Neural cell (in vitro differentiated cells): Measurements from ENCODE around the gene PNPLA7. TPM values are rescaled to one million over a fixed set of nuclear protein-coding genes. Genes with fewer than 3 reads are reported as not detected.

ENCODE experiments used
- H2AFZ ChIP-seq: fragments of 200-600, 300-800 bp; sonication (generic), shearing (Covaris generic); 2 replicates; pipeline ENCODE4 v1.6.0; 2014; ENCODE audit warnings: low read depth, mild to moderate bottlenecking, antibody characterized with exemption, low read length, moderate library complexity
- H3F3A ChIP-seq: fragments of 200-600 bp; shearing (Covaris generic); 2 replicates; pipeline ENCODE4 v1.6.1; 2016; ENCODE audit warnings: mild to moderate bottlenecking, moderate library complexity, mixed read lengths, antibody characterized with exemption, low read length; ENCODE audit not compliant: insufficient read depth, poor library complexity, severe bottlenecking
- H3K27ac ChIP-seq: fragments of 200-600, 300-800 bp; sonication (generic), shearing (Covaris generic); 2 replicates; pipeline ENCODE4 v1.5.1; 2014; ENCODE audit warnings: mild to moderate bottlenecking, low read length, moderate library complexity
- H3K27me3 ChIP-seq: fragments of 300-800, 200-600 bp; sonication (generic), shearing (Covaris generic); 2 replicates; pipeline ENCODE4 v1.6.0; 2014; ENCODE audit warnings: mild to moderate bottlenecking, low read depth, low read length, moderate library complexity; ENCODE audit not compliant: insufficient read depth
- H3K36me3 ChIP-seq: fragments of 300-800, 200-600 bp; sonication (generic), shearing (Covaris generic); 2 replicates; pipeline ENCODE4 v1.5.1; 2014; ENCODE audit warnings: mild to moderate bottlenecking, antibody characterized with exemption, low read length, moderate library complexity; ENCODE audit not compliant: insufficient read depth
- H3K4me2 ChIP-seq: fragments of 300-800, 200-600 bp; sonication (generic), shearing (Covaris generic); 2 replicates; pipeline ENCODE4 v1.6.0; 2014; ENCODE audit warnings: mild to moderate bottlenecking, low read length
- H3K4me3 ChIP-seq: fragments of 300-800, 200-600 bp; sonication (generic), shearing (Covaris generic); 2 replicates; pipeline ENCODE4 v1.5.1; 2014; ENCODE audit warnings: mild to moderate bottlenecking, low read length, moderate library complexity
- H3K79me2 ChIP-seq: fragments of 200-600 bp; shearing (Covaris generic); replicated peaks from 2 replicates; pipeline ENCODE4 v1.6.0; 2014; ENCODE audit warnings: mild to moderate bottlenecking, low read length, moderate library complexity; ENCODE audit not compliant: insufficient read depth
- H3K9ac ChIP-seq: fragments of 300-800, 200-600 bp; sonication (generic), shearing (Covaris generic); 2 replicates; pipeline ENCODE4 v1.6.1; 2016; ENCODE audit warnings: mild to moderate bottlenecking, low read length, mixed read lengths
- H3K9me2 ChIP-seq: fragments of 200-600 bp; shearing (Covaris generic); 2 replicates; pipeline ENCODE4 v1.6.1; 2016; ENCODE audit warnings: mild to moderate bottlenecking, low read length, mixed read lengths; ENCODE audit not compliant: insufficient read depth
- H3K9me3 ChIP-seq: fragments of 200-600, 300-800 bp; sonication (generic), shearing (Covaris generic); 2 replicates; pipeline ENCODE4 v1.6.1; 2016; ENCODE audit warnings: mild to moderate bottlenecking, mixed run types, low read length, moderate library complexity, mixed read lengths
- H4K20me1 ChIP-seq: fragments of 200-600 bp; shearing (Covaris generic); 2 replicates; pipeline ENCODE4 v1.6.1; 2016; ENCODE audit warnings: mild to moderate bottlenecking, mixed run types; ENCODE audit not compliant: insufficient read depth
- EP300 ChIP-seq: fragments of 450-650 bp; conservative IDR thresholded peaks from 2 replicates; pipeline ENCODE4 v1.6.1; 2014; ENCODE audit warnings: antibody characterized with exemption, mild to moderate bottlenecking, moderate library complexity; ENCODE audit not compliant: poor library complexity, severe bottlenecking
- EZH2 ChIP-seq: fragments of 200-600, 300-800 bp; shearing (Covaris generic), sonication (generic); IDR thresholded peaks from 2 replicates; pipeline ENCODE4 v1.6.1; 2014; ENCODE audit warnings: antibody characterized with exemption, low read length, borderline replicate concordance, mild to moderate bottlenecking; ENCODE audit not compliant: insufficient read depth, poor library complexity, severe bottlenecking
- MXI1 ChIP-seq: fragments of 450-650 bp; conservative IDR thresholded peaks from 2 replicates; pipeline ENCODE4 v1.6.1; 2014; ENCODE audit warnings: antibody characterized with exemption, mild to moderate bottlenecking; ENCODE audit not compliant: poor library complexity, severe bottlenecking
- POLR2AphosphoS5 ChIP-seq: IDR thresholded peaks from 2 replicates; pipeline ENCODE4 v1.6.1; 2012
- RAD21 ChIP-seq: fragments of 450-650 bp; conservative IDR thresholded peaks from 2 replicates; pipeline ENCODE4 v1.6.1; 2014; ENCODE audit warnings: antibody characterized with exemption, mild to moderate bottlenecking, moderate library complexity
- SMC3 ChIP-seq: fragments of 450-650 bp; conservative IDR thresholded peaks from 2 replicates; pipeline ENCODE4 v1.6.1; 2014; ENCODE audit warnings: antibody characterized with exemption, mild to moderate bottlenecking, moderate library complexity; ENCODE audit not compliant: poor library complexity
- TAF1 ChIP-seq: IDR thresholded peaks from 2 replicates; pipeline ENCODE4 v1.6.1; 2012; ENCODE audit warnings: low read depth
- polyA plus RNA-seq: library from polyadenylated mRNA; depleted of rRNA; stranded (reverse); fragments of >200 nt; gene quantifications from 2 replicates; pipeline ENCODE4 v1.2.3, GENCODE V29; 2014
- TF ChIP-seq, protein P1 (sequence below): IDR thresholded peaks from 2 replicates; pipeline ENCODE4 v1.6.1; 2012; ENCODE audit warnings: borderline replicate concordance
- TF ChIP-seq, protein P2 (sequence below): fragments of 450-650 bp; IDR thresholded peaks from 2 replicates; pipeline ENCODE4 v1.5.1; 2014; ENCODE audit warnings: antibody characterized with exemption, mild to moderate bottlenecking, moderate library complexity; ENCODE audit not compliant: poor library complexity, severe bottlenecking

The PNPLA7 gene
- polyA plus RNA-seq, 1 donor from 2014 or later: 0.72 TPM

DNA sequence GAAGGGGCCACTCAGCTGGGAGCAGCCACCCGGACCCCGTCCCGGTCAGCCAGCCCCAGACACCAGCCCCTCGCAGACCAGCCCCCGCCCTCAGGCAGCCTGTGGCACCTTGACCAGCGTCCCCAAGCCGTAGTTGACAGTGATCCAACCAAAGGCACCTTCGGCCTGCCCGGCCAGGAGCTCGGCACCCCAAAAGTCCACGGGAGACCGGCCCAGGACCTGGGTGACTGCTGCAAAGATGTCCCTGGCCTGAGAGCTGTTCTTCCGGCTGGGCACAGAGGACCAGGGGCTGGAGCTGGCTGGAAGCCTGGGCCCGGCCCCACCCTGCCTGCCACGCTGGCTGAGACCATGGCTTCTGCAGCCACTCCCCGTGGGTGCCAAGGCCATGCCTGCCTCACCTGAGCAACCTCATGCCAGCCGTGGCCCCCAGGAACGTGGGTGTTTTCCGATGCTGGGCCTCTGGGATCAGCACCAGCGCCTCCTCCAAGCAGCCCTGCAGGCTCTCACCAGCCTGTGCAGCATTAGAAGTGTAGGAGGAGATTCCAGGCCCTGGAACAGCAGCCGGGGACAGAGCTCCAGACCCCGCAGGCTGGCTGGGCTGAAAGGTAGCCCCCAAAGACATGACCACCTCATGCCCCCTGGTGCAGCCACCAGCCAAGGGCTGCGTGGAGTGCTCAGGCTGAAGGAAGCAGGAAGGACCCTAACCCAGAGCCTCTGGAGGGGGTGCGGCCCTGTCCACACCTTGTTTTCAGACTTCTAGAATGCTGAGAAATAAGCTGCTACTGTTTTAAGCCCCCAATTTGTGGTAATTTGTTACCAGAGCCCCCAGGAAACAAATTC, 113.2 kb downstream of the PNPLA7 start:
- Histone ChIP-seq H3K27me3 (peaks cover 6% of the 10 kb centered on the region), H3K27ac (no peak overlapping the region), H3K9me2 (no peaks in the 10 kb centered on the region), H3K79me2 (no peaks in the 10 kb centered on the region), H3K9ac (no peak overlapping the region), H4K20me1 (no peaks in the 10 kb centered on the region), H3K4me2 (no peak overlapping the region), H3K36me3 (no peaks in the 10 kb centered on the region), H3K4me3 (no peak overlapping the region), H3F3A (no peaks in the 10 kb centered on the region), H2AFZ (no peak overlapping the region), H3K9me3 (no peaks in the 10 kb centered on the region)
- TF ChIP-seq MXI1 (no peak), POLR2AphosphoS5 (no peak), EP300 (no peak), EZH2 (no peak), SMC3 (no peak), RAD21 (no peak), TAF1 (no peak)
- TF ChIP-seq, protein P1, sequence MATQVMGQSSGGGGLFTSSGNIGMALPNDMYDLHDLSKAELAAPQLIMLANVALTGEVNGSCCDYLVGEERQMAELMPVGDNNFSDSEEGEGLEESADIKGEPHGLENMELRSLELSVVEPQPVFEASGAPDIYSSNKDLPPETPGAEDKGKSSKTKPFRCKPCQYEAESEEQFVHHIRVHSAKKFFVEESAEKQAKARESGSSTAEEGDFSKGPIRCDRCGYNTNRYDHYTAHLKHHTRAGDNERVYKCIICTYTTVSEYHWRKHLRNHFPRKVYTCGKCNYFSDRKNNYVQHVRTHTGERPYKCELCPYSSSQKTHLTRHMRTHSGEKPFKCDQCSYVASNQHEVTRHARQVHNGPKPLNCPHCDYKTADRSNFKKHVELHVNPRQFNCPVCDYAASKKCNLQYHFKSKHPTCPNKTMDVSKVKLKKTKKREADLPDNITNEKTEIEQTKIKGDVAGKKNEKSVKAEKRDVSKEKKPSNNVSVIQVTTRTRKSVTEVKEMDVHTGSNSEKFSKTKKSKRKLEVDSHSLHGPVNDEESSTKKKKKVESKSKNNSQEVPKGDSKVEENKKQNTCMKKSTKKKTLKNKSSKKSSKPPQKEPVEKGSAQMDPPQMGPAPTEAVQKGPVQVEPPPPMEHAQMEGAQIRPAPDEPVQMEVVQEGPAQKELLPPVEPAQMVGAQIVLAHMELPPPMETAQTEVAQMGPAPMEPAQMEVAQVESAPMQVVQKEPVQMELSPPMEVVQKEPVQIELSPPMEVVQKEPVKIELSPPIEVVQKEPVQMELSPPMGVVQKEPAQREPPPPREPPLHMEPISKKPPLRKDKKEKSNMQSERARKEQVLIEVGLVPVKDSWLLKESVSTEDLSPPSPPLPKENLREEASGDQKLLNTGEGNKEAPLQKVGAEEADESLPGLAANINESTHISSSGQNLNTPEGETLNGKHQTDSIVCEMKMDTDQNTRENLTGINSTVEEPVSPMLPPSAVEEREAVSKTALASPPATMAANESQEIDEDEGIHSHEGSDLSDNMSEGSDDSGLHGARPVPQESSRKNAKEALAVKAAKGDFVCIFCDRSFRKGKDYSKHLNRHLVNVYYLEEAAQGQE: no peak
- TF ChIP-seq, protein P2, sequence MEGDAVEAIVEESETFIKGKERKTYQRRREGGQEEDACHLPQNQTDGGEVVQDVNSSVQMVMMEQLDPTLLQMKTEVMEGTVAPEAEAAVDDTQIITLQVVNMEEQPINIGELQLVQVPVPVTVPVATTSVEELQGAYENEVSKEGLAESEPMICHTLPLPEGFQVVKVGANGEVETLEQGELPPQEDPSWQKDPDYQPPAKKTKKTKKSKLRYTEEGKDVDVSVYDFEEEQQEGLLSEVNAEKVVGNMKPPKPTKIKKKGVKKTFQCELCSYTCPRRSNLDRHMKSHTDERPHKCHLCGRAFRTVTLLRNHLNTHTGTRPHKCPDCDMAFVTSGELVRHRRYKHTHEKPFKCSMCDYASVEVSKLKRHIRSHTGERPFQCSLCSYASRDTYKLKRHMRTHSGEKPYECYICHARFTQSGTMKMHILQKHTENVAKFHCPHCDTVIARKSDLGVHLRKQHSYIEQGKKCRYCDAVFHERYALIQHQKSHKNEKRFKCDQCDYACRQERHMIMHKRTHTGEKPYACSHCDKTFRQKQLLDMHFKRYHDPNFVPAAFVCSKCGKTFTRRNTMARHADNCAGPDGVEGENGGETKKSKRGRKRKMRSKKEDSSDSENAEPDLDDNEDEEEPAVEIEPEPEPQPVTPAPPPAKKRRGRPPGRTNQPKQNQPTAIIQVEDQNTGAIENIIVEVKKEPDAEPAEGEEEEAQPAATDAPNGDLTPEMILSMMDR: no peak

DNA sequence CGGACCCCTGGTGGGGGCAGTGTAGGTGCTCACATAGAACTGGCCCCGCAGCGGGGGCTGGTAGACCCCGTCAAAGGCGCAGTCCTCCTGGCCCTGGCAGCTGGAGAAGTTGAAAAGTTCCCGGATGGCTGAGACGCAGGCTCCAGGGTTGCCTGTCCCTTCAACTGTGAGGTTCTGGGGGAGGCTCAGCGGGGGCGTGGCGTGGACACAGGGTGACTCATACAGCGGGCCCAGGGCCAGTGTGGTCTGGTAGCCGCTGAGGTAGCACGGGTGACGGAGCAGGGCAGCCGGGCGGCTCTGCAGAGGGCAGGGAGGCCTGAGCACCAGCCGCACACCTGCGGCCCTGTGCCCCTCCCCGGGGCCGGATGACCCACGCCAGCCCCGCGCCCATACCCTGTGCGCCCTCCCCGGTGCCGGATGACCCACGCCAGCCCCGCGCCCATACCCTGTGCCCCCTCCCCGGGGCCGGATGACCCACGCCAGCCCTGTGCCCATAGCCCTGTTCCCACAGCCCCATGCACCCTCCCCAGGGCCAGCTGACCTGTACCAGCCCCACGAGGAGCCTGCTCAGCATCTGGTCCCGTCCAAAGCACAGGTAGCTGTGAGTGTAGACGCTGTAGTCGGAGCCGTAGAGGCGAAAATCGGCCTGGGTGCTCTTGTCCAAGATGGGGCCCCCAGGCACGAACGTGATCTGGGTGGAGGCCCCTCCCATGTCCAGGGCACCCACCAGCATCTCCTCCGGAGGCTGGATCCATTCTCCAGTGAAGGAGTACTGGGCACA, 114.0 kb downstream of the PNPLA7 start:
- H3K79me2 ChIP-seq: no peaks in the 10 kb centered on the region
- no peaks in the 10 kb centered on the region for H3K36me3 ChIP-seq
- H4K20me1 ChIP-seq: no peaks in the 10 kb centered on the region
- no peak overlapping the region for H3K4me2 ChIP-seq
- no peak overlapping the region for H3K4me3 ChIP-seq
- peaks cover under 1% of the 10 kb centered on the region for H3K27me3 ChIP-seq
- H3K9ac ChIP-seq: no peak overlapping the region
- no peak overlapping the region for H2AFZ ChIP-seq
- no peak overlapping the region for H3K27ac ChIP-seq
- no peaks in the 10 kb centered on the region for H3K9me3 ChIP-seq
- H3K9me2 ChIP-seq: no peaks in the 10 kb centered on the region
- no peaks in the 10 kb centered on the region for H3F3A ChIP-seq
- TF ChIP-seq RAD21 (no peak), TAF1 (no peak), EZH2 (no peak), POLR2AphosphoS5 (no peak), MXI1 (no peak), EP300 (no peak), SMC3 (no peak)
- TF ChIP-seq, protein P1: no peak
- TF ChIP-seq, protein P2: no peak
